Coronary artery (tissue), 2 donors: ENCODE results near the gene LRRC45.

Experiments
- DNase-seq: peaks from one replicate; pipeline ENCODE4 v3.0.0-alpha.2; 2017; ENCODE audit warnings: low spot score
- H3K27ac ChIP-seq, 2 donors: fragments of 200-600 bp; sonication (generic); one replicate each; pipeline ENCODE4 v1.5.1; 2016 to 2019
- H3K4me3 ChIP-seq: fragments of 200-600 bp; sonication (generic); 2 replicates; pipeline ENCODE4 v1.5.1; 2016; ENCODE audit warnings: mild to moderate bottlenecking, moderate library complexity
- TF ChIP-seq, protein P1 (sequence below): fragments of 200-600 bp; sonication (generic); IDR thresholded peaks from one replicate; pipeline ENCODE4 v1.5.1; 2019; ENCODE audit warnings: antibody characterized with exemption

The LRRC45 gene

GRCh38 chr17:82064433-82065192, 41.5 kb downstream of the LRRC45 start:
- no peak for DNase-seq
- TF ChIP-seq, protein P1, sequence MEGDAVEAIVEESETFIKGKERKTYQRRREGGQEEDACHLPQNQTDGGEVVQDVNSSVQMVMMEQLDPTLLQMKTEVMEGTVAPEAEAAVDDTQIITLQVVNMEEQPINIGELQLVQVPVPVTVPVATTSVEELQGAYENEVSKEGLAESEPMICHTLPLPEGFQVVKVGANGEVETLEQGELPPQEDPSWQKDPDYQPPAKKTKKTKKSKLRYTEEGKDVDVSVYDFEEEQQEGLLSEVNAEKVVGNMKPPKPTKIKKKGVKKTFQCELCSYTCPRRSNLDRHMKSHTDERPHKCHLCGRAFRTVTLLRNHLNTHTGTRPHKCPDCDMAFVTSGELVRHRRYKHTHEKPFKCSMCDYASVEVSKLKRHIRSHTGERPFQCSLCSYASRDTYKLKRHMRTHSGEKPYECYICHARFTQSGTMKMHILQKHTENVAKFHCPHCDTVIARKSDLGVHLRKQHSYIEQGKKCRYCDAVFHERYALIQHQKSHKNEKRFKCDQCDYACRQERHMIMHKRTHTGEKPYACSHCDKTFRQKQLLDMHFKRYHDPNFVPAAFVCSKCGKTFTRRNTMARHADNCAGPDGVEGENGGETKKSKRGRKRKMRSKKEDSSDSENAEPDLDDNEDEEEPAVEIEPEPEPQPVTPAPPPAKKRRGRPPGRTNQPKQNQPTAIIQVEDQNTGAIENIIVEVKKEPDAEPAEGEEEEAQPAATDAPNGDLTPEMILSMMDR = no peak
- H3K4me3 ChIP-seq = peak overlapping the region; percentile 87
- peak overlapping the region in 1 of 2 donors; percentile 86 for H3K27ac ChIP-seq

GRCh38 chr17:82065193-82065637, 42.1 kb downstream of the LRRC45 start:
- DNase-seq = no peak
- TF ChIP-seq, protein P1 = no peak
- Histone ChIP-seq H3K4me3 (peak overlapping the region; percentile 87), H3K27ac (peak overlapping the region; percentile 50 to 86)

GRCh38 chr17:82065638-82066303, 42.7 kb downstream of the LRRC45 start, which contains the start of gene DUS1L:
Gene DUS1L, minus strand, starts transcription at chr17:82065804. Its CDS starts 745 bp downstream, at chr17:82065059.
- Histone ChIP-seq H3K4me3 (peak within 1 kb of the TSS; percentile 87), H3K27ac (peak within 1 kb of the TSS; percentile 86 to 88)
- DNase-seq = no peak
- TF ChIP-seq, protein P1 = no peak

DNA sequence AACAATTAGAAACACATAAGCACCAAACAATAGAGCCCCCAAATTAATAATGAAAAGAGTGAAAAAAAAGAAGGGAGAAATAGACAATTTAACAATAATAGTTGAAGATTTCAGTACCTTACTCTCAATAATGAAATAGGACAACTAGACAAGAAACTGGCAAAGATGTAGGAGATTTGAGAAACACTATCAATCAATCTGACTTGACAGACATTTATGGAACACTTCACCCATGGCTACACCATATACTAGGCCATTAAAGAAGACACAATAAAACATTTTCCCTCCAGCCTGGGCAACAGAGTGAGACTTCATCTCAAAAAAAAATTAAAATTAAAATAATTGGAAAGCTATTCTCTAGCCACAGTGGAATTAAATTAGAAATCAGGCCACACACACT, 47.5 kb downstream of the LRRC45 start:
- no peak for DNase-seq
- TF ChIP-seq, protein P1 = no peak
- no peak overlapping the region for H3K27ac ChIP-seq
- no peak overlapping the region for H3K4me3 ChIP-seq

GRCh38 chr17:82072827-82073226, 49.7 kb downstream of the LRRC45 start:
- no peak for DNase-seq
- TF ChIP-seq, protein P1 = no peak
- H3K27ac ChIP-seq = no peak overlapping the region
- H3K4me3 ChIP-seq = no peak overlapping the region

DNA sequence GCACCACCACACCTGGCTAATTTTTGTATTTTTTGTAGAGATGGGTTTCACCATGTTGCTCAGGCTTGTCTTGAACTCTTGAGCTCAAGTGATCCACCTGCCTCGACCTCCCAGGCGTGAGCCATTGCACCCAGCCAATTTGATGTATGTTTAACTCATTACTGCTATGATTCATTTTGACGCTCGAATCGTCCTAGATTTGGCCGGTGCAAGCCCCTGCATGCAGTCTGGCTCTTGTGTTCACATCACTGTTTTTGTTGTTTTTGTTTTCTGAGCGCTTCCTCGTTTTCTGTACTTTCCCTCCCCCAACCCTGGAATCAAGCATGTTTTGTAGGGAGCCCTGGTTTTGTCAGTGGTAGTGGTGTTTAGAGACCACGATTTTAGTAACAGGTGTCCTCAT, 50.3 kb downstream of the LRRC45 start:
- DNase-seq = no peak
- TF ChIP-seq, protein P1 = no peak

More for the DNA sequence above, 50.3 kb downstream of the LRRC45 start:
- H3K4me3 ChIP-seq = no peak overlapping the region
- H3K27ac ChIP-seq = no peak overlapping the region
